K562 (cell line): ENCODE measurements around the gene MDH1B. TPM values are rescaled to one million over a fixed set of nuclear protein-coding genes. Genes with fewer than 3 reads are reported as not detected.

Experiments
- ATAC-seq: fragments of 200-7000 bp; cut with Tn5 transposase; 3 replicates; pipeline ENCODE4 v1.9.1; 2020; ENCODE audit warnings: moderate library complexity
- BruUV-seq: library from RNA; stranded (reverse); fragments of 400-500 nt; replicated peaks from 2 replicates; lab custom pipeline; 2021; lab: Mats Ljungman, UMichigan
- CTCF ChIA-PET: fragments of 300-600 bp; formaldehyde crosslinking; extraction: SDS; loops from one replicate; lab custom pipeline; 2021; ENCODE audit warnings: low intra/inter-chr PET ratio; lab: Yijun Ruan, JAX
- POLR2A ChIA-PET: fragments of 300-600, 350-650 bp; sonication (Branson Sonifier 250); formaldehyde crosslinking; extraction: SDS; loops from one replicate; lab custom pipeline; 2021; ENCODE audit warnings: antibody characterized with exemption, inconsistent platforms; lab: Yijun Ruan, JAX
- DNase-seq, 4 experiments: peaks; one replicate each; pipeline versions ENCODE4 v3.0.0 to v3.0.0-alpha.2; 2011 to 2018; ENCODE audit warnings: low spot score in 3 of 4, mixed read lengths in 3 of 4; ENCODE audit errors: extremely low read depth in 1 of 4
- FAIRE-seq: peaks from 2 replicates; lab custom pipeline; 2011; peaks lifted over from hg19 to GRCh38; lab: Jason Lieb, UNC
- H2AFZ ChIP-seq: 2 replicates; pipeline ENCODE4 v1.6.0; 2011; ENCODE audit warnings: low read depth, low read length, control low read depth, inconsistent platforms
- H3K27ac ChIP-seq: fragments of 200-600 bp; 3 replicates; pipeline ENCODE4 v1.8.0; 2011; ENCODE audit warnings: low read depth, mild to moderate bottlenecking, control low read depth, inconsistent platforms, low read length, moderate library complexity, mixed read lengths; ENCODE audit errors: extremely low read depth
- H3K27me3 ChIP-seq, 2 experiments: fragments of 300-600 bp in 1 of 2; 2 replicates in 1 of 2; 3 replicates in 1 of 2; pipeline versions ENCODE4 v1.6.0 to v1.8.0; 2011; ENCODE audit warnings: inconsistent platforms in 2 of 2, low read length in 2 of 2, mild to moderate bottlenecking in 1 of 2, mixed read lengths in 1 of 2, moderate library complexity in 1 of 2; ENCODE audit not compliant: control insufficient read depth in 2 of 2, insufficient read depth in 2 of 2
- H3K36me3 ChIP-seq: fragments of 300-600 bp; 3 replicates; pipeline ENCODE4 v1.8.0; 2011; ENCODE audit warnings: mild to moderate bottlenecking, low read length, inconsistent platforms; ENCODE audit not compliant: control insufficient read depth, insufficient read depth
- H3K4me1 ChIP-seq, 2 experiments: fragments of 200-600 bp in 1 of 2; replicated peaks in 1 of 2; 2 replicates in 1 of 2; 3 replicates in 1 of 2; pipeline versions ENCODE4 v1.5.1 to v1.8.0; 2011; ENCODE audit warnings: inconsistent platforms in 2 of 2, low read length in 2 of 2, mild to moderate bottlenecking in 1 of 2, mixed read lengths in 1 of 2, moderate library complexity in 1 of 2; ENCODE audit not compliant: control insufficient read depth in 2 of 2, insufficient read depth in 2 of 2
- H3K4me2 ChIP-seq: 2 replicates; pipeline ENCODE4 v1.6.1; 2011; ENCODE audit warnings: low read length, control low read depth, inconsistent platforms, mixed read lengths; ENCODE audit not compliant: insufficient read depth
- H3K4me3 ChIP-seq: fragments of 200-600 bp; sonication (generic), shearing (Covaris generic); 2 replicates; pipeline ENCODE4 v1.5.1; 2016; ENCODE audit warnings: control low read depth, inconsistent platforms
- H3K79me2 ChIP-seq: fragments of 200-600 bp; 3 replicates; pipeline ENCODE4 v1.8.0; 2011; ENCODE audit warnings: low read length, inconsistent platforms; ENCODE audit not compliant: control insufficient read depth, insufficient read depth
- H3K9ac ChIP-seq, 2 experiments: 2 replicates each; pipeline versions ENCODE4 v1.6.0 to v1.6.1; 2011; ENCODE audit warnings: low read depth in 2 of 2, low read length in 2 of 2, control low read depth in 1 of 2, inconsistent platforms in 1 of 2, mild to moderate bottlenecking in 1 of 2, mixed read lengths in 1 of 2; ENCODE audit not compliant: insufficient read depth in 1 of 2
- H3K9me1 ChIP-seq: one replicate; pipeline ENCODE4 v1.6.0; 2011; ENCODE audit warnings: inconsistent platforms, mild to moderate bottlenecking, low read length, moderate library complexity; ENCODE audit not compliant: control insufficient read depth, insufficient read depth
- H3K9me3 ChIP-seq: replicated peaks from 2 replicates; pipeline ENCODE4 v1.5.1; 2011; ENCODE audit warnings: low read depth, low read length, inconsistent platforms; ENCODE audit not compliant: control insufficient read depth, insufficient read depth
- H4K20me1 ChIP-seq: replicated peaks from 2 replicates; pipeline ENCODE4 v1.6.1; 2011; ENCODE audit warnings: low read length, inconsistent platforms, mixed read lengths; ENCODE audit not compliant: control insufficient read depth, insufficient read depth
- C11orf30 ChIP-seq: fragments of 450-650 bp; IDR thresholded peaks from 2 replicates; pipeline ENCODE4 v1.6.1; 2016; ENCODE audit warnings: low read depth, mild to moderate bottlenecking
- CHD4 ChIP-seq: fragments of 200-600 bp; sonication (generic); IDR thresholded peaks from 3 replicates; pipeline ENCODE4 v1.6.1; 2012; ENCODE audit warnings: low read depth, mild to moderate bottlenecking, mixed read lengths, low read length, inconsistent platforms; ENCODE audit not compliant: insufficient read depth, insufficient replicate concordance, poor library complexity, severe bottlenecking
- FIP1L1 ChIP-seq: fragments of 200-400 bp; formaldehyde crosslinking; IDR thresholded peaks from 2 replicates; pipeline ENCODE4 v1.6.1; 2018; ENCODE audit warnings: mild to moderate bottlenecking, low read depth, low read length; ENCODE audit not compliant: poor library complexity, severe bottlenecking
- FOXK1 ChIP-seq: sonication (generic); formaldehyde crosslinking; IDR thresholded peaks from 2 replicates; pipeline ENCODE4 v1.8.0; 2022; ENCODE audit warnings: missing genetic modification reagents, mild to moderate bottlenecking, borderline replicate concordance
- PBX2 ChIP-seq, 2 experiments: IDR thresholded peaks in 1 of 2; conservative IDR thresholded peaks in 1 of 2; 2 replicates each; pipeline ENCODE4 v1.6.1; 2016; ENCODE audit warnings: low read depth in 2 of 2, mild to moderate bottlenecking in 1 of 2, missing compliant biosample characterization in 1 of 2, missing genetic modification characterization in 1 of 2, moderate library complexity in 1 of 2
- TCF3 ChIP-seq: sonication (generic); formaldehyde crosslinking; IDR thresholded peaks from 2 replicates; pipeline ENCODE4 v1.4.0; 2020; ENCODE audit warnings: mild to moderate bottlenecking, missing genetic modification reagents
- TCF7 ChIP-seq: sonication (generic); IDR thresholded peaks from 2 replicates; pipeline ENCODE4 v1.6.1; 2016; ENCODE audit warnings: antibody characterized with exemption, borderline replicate concordance
- ZNF76 ChIP-seq: fragments of 250-450 bp; sonication (Bioruptor Pico); IDR thresholded peaks from 2 replicates; pipeline ENCODE4 v1.4.0; 2020; ENCODE audit warnings: mild to moderate bottlenecking, moderate library complexity, borderline replicate concordance
- WGBS: fragments of 100-300 bp; shearing (Covaris generic); methylation state at CpG from one replicate; pipeline ENCODE4 v1.1.6; 2016; ENCODE audit warnings: low coverage, mixed read lengths; ENCODE audit not compliant: insufficient coverage; ENCODE audit errors: missing lambda C conversion rate; 5-methylcytosine and 5-hydroxymethylcytosine counted together
- in situ Hi-C: fragments of 300-500 bp; cut with MboI; formaldehyde crosslinking; loops from 4 replicates; pipeline ENCODE4 v1.15.0; 2018; ENCODE audit warnings: inconsistent platforms, mixed read lengths
- intact Hi-C: fragments of 100-400 bp; cut with micrococcal nuclease; formaldehyde crosslinking; loops from 2 replicates; pipeline ENCODE4 v1.14.2; 2022
- polyA plus RNA-seq, 8 experiments: library from polyadenylated mRNA; depleted of rRNA in 4 of 8; stranded (reverse) in 5 of 8; unstranded in 3 of 8; fragments of >200 nt; fragmentation: Nextera tagmentation in 2 of 8; fragmentation: Illumina TruSeq in 1 of 8; extraction: Ambion mirVana in 2 of 8; extraction: Trizol in 1 of 8; gene quantifications; 2 replicates each; pipeline versions ENCODE4 v1.2.1 to v1.2.3, GENCODE V29; 2011 to 2014; ENCODE audit warnings: inconsistent platforms in 1 of 8, missing spikeins in 1 of 8
- total RNA-seq, 7 experiments: library from RNA; depleted of rRNA in 6 of 7; stranded (reverse); fragments of >200 nt in 6 of 7; fragmentation: Illumina TruSeq in 2 of 7; extraction: Trizol in 2 of 7; gene quantifications; 2 replicates each; pipeline versions ENCODE4 v1.2.1 to v1.2.3, GENCODE V29; 2011 to 2021; ENCODE audit warnings: low replicate concordance in 1 of 7

MDH1B gene
- total and polyA plus RNA-seq, 9 of the 15 experiments (the other 6 are each of a cell fraction or from before 2014, with no cell fraction given), result 0.06 to 0.16 (median 0.14) TPM; not detected in 5

GRCh38 chr2:206721256-206721920 is 43.7 kb downstream of the MDH1B start (continued):
- peak; percentile 58 for TF ChIP-seq C11orf30
- TF ChIP-seq FOXK1 (CRISPR knock-in tag), result no peak

DNA sequence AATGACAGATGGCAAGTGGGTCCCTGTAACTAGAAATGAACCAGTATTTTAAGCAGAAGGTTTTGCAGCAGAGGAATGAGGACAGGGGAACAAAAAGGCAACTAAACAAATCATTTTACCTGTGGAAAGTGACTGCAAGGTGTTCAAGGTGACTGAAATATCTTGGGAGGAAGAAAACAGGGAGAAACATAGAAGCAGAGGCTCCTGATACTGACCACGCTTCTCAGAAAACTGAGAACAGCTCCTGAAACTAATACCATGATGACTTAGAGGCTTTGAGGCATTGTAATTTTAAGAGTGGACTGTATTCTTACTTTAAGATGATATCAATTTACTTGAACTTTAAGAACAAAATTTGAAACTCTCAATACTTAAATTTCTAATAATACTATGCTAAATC is 46.8 kb downstream of the MDH1B start, which contains the start of gene DYTN:
TSS of gene DYTN (minus strand) at position 101 of the 400 bp plus-strand sequence. CDS start 117 bp downstream, outside the sequence.
- no peak for DNase-seq
- H3K4me1 ChIP-seq, result no peaks in the 10 kb centered on the region
- H2AFZ ChIP-seq, result no peak within 1 kb of the TSS
- CTCF ChIA-PET, result no interaction called here
- TF ChIP-seq TCF3 (CRISPR knock-in tag) (no peak), FIP1L1 (no peak), CHD4 (no peak), PBX2 (CRISPR knock-in tag; IDR thresholded peaks at IDR 0.05; ENCODE audit: low read depth) (no peak), PBX2 (tag; conservative IDR thresholded peaks at IDR 0.05; ENCODE audit: low read depth) (no peak), ZNF76 (CRISPR knock-in tag) (no peak), TCF7 (no peak)
- TF ChIP-seq, all 486 proteins: peak for 0
- POLR2A ChIA-PET, result no interaction called here
- no peak within 1 kb of the TSS for H3K9ac ChIP-seq
- in situ Hi-C loops (no loop called here), intact Hi-C loops (no loop called here)
- no peak within 1 kb of the TSS for H3K27ac ChIP-seq
- H3K36me3 ChIP-seq, result no peaks in the 10 kb centered on the region
- no peak within 1 kb of the TSS for H3K4me3 ChIP-seq
- H3K79me2 ChIP-seq, result no peaks in the 10 kb centered on the region
- no peaks in the 10 kb centered on the region for H3K9me1 ChIP-seq
- H3K4me2 ChIP-seq, result no peak within 1 kb of the TSS
- FAIRE-seq, result no peak
- no peaks in the 10 kb centered on the region for H3K9me3 ChIP-seq
- no peaks in the 10 kb centered on the region for H4K20me1 ChIP-seq
- no peaks in the 10 kb centered on the region; a peak in 1 of 5 replicates for H3K27me3 ChIP-seq
- ATAC-seq, result no peak
- 9% methylated on average over 1 of the region's 1 CpG for WGBS
- BruUV-seq, result no TSS peak
